HG03558 (cell line): ENCODE measurements around the gene WAPL.
A peak's percentile ranks its signal among the peaks of the same experiment; 100 is the strongest.
"Not testable (repeated sequence)": the region's sequence is repeated elsewhere in the genome, so short reads cannot be mapped to it uniquely, and the experiment has no call there.

Source experiments
- ATAC-seq: cut with Tn5 transposase; IDR thresholded peaks from one replicate; pipeline ENCODE4 v1.9.1; 2021; ENCODE audit warnings: moderate number of reproducible peaks; ENCODE audit not compliant: unreplicated experiment; ENCODE audit errors: extremely low read depth

The WAPL gene

GRCh38 chr10:86391236-86391840 is 130.3 kb downstream of the WAPL start:
- no peak for ATAC-seq

- ATAC-seq, result no peak
Measured at GRCh38 chr10:86390337-86391120, 131.1 kb downstream of the WAPL start.

GRCh38 chr10:86389441-86390193 is 132.0 kb downstream of the WAPL start:
- ATAC-seq, result peak; percentile 41

GRCh38 chr10:86389109-86389440 is 132.5 kb downstream of the WAPL start:
- ATAC-seq, result not testable (repeated sequence)

- ATAC-seq, result no peak
Measured at GRCh38 chr10:86388119-86388704, 133.4 kb downstream of the WAPL start.

- ATAC-seq, result no peak
Measured at GRCh38 chr10:86387178-86387794, 134.3 kb downstream of the WAPL start.

GRCh38 chr10:86385806-86386205 is 135.8 kb downstream of the WAPL start:
- ATAC-seq, result no peak
